Fibroblast of mammary gland (primary cell): ENCODE results near the gene SMAD2.

ENCODE experiments used
- DNase-seq: peaks from one replicate; pipeline ENCODE4 v3.0.0-alpha.2; 2010; ENCODE audit warnings: low read depth
- H3K4me3 ChIP-seq: 2 replicates; pipeline ENCODE4 v1.5.1; 2011; ENCODE audit warnings: low read depth, mild to moderate bottlenecking, low read length, moderate library complexity; ENCODE audit not compliant: control insufficient read depth
- CTCF ChIP-seq: conservative IDR thresholded peaks from 2 replicates; pipeline ENCODE4 v1.5.1; 2011; ENCODE audit warnings: low read depth, low read length, inconsistent platforms; ENCODE audit not compliant: control insufficient read depth, insufficient read depth

SMAD2 gene

GRCh38 chr18:47821314-47821713 lies 109.1 kb downstream of the SMAD2 start:
- DNase-seq, result no peak
- TF ChIP-seq CTCF, result no peak
- no peak overlapping the region for H3K4me3 ChIP-seq

GRCh38 chr18:47817795-47818077 lies 112.7 kb downstream of the SMAD2 start:
- no peak for TF ChIP-seq CTCF
- DNase-seq, result no peak
- H3K4me3 ChIP-seq, result no peak overlapping the region

GRCh38 chr18:47817017-47817794 lies 113.3 kb downstream of the SMAD2 start:
- no peak overlapping the region for H3K4me3 ChIP-seq
- TF ChIP-seq CTCF, result no peak
- peak; percentile 7 for DNase-seq

GRCh38 chr18:47815486-47816270 lies 114.8 kb downstream of the SMAD2 start:
- H3K4me3 ChIP-seq, result no peak overlapping the region
- DNase-seq, result no peak
- TF ChIP-seq CTCF, result no peak

GRCh38 chr18:47809420-47809819 lies 121.0 kb downstream of the SMAD2 start:
- H3K4me3 ChIP-seq, result no peak overlapping the region
- peak; percentile 6 for DNase-seq
- TF ChIP-seq CTCF, result no peak

GRCh38 chr18:47802802-47803201 lies 127.7 kb downstream of the SMAD2 start:
- H3K4me3 ChIP-seq, result no peak overlapping the region
- DNase-seq, result peak; percentile 14
- no peak for TF ChIP-seq CTCF

- DNase-seq, result no peak
- H3K4me3 ChIP-seq, result no peak overlapping the region
- TF ChIP-seq CTCF, result no peak
These were observed 128.6 kb downstream of the SMAD2 start for GRCh38 chr18:47801817-47802216.
